Left colon (tissue), 2 donors: ENCODE measurements around the gene SEC11A. TPM values are rescaled to one million over a fixed set of nuclear protein-coding genes. Genes with fewer than 3 reads are reported as not detected.
"Not testable (repeated sequence)": the region's sequence is repeated elsewhere in the genome, so short reads cannot be mapped to it uniquely, and the experiment has no call there.

Experiments used
- ATAC-seq: fragments of 200-7000 bp; cut with Tn5 transposase; one replicate; pipeline ENCODE4 v1.9.1; 2020; ENCODE audit warnings: mild to moderate bottlenecking, moderate library complexity
- DNase-seq, 2 donors: peaks; one replicate each; pipeline ENCODE4 v3.0.0-alpha.2; 2020
- intact Hi-C, 2 donors: fragments of 100-400 bp; cut with DNase I in 1 of 2; cut with micrococcal nuclease in 1 of 2; formaldehyde crosslinking; loops; one replicate each; pipeline versions ENCODE4 v1.11.2 to v1.14.0; 2022; cut with DNase I, micrococcal nuclease
- total RNA-seq, 2 donors: library from RNA; stranded (reverse); fragmentation: NEBNext Ultra II Directional; extraction: Animal tissue kit (Norgen Biotek cat#: 25700); gene quantifications; one replicate each; pipeline ENCODE4 v1.2.1, GENCODE V29; 2021
- donor health status: DM: no; HTN: no; CAD: no.
- donor health status: DM: yes; HTN: yes; CAD: no.

Gene SEC11A
- total RNA-seq, 2 donors from 2014 or later = 128 to 130 TPM

DNA sequence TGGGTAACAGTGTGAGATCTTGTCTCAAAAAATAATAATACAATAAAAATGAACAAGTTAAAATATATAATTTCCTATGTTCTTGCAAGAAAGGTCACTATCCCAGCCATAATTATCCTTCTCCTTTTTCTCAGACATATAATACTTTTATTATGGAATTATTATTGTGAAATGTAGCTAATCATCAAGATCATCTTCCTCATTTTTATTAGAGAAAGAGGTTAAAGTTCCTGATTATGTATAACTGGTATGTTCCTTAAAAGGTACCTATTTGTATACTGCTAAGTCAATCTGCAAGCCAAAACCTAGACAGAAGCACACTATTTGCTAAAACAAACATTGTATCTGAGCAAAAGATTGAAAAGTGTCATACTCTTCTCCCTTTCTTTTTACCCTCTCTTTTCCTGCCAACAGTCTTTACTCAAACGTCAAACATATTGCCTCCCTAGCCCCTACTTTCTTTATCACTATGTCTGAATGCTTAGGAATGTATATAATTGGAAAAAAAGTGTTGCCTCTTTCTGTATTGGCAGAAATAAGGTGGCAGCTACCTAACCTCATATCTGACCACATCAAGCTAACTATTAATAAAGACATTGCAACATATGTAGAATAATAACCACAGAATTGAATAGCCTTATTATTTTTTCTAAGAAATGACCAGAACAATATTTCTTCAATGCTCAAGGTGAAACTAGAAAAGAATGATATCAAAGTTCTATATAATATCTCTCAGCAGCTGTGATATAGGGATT is 18.5 kb downstream of the SEC11A start:
- DNase-seq (no peak), ATAC-seq (no peak)
- intact Hi-C loops = no loop called here

- intact Hi-C loops = no loop called here
- DNase-seq = no peak
- no peak for ATAC-seq
Measured at GRCh38 chr15:84696757-84697156, 19.2 kb downstream of the SEC11A start.

- ATAC-seq = no peak
- DNase-seq = no peak
- intact Hi-C loops = no loop called here
Measured at GRCh38 chr15:84690342-84690741, 25.6 kb downstream of the SEC11A start.

GRCh38 chr15:84689858-84690257 is 26.1 kb downstream of the SEC11A start:
- no peak for DNase-seq
- ATAC-seq = no peak
- intact Hi-C loops = no loop called here

- DNase-seq, intact Hi-C loops, ATAC-seq: not testable (repeated sequence)
Measured at GRCh38 chr15:84686446-84686845, 29.5 kb downstream of the SEC11A start.

DNA sequence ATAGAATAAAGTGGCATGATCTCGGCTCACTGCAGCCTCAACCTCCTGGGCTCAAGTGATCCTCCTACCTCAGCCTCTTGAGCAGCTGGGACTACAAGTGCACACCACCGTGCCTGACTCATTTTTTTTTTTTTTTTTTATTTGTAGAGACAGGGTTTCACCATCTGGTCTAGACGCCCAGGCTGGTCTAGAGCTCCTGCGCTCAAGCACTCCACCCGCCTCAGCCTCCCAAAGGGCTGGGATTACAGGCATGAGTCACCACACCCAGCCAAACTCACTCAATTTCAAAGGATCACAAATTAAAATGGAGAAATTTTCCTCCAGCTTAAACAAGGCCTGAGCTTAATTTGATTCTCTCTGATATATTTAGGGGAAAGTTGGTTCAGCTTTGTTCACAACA is 30.6 kb downstream of the SEC11A start:
- intact Hi-C loops = no loop called here
- no peak for ATAC-seq
- no peak for DNase-seq

DNA sequence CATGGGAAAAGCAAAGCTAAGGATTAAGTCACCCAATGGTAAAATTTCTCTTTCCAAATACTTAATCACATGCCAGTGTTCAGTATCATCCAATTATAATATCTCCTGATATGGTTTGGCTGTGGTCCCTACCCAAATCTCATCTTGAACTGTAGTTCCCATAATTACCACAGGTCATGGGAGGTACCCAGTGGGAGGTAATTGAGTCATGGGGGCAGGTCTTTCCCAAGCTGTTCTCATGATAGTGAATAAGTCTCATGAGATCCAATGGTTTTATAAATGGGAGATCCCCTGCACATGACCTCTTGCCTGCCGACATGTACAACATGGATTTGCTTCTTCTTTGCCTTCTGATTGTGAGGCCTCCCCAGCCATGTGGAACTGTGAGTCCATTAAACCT is 31.8 kb downstream of the SEC11A start:
- DNase-seq = no peak
- intact Hi-C loops = no loop called here
- ATAC-seq = no peak

DNA sequence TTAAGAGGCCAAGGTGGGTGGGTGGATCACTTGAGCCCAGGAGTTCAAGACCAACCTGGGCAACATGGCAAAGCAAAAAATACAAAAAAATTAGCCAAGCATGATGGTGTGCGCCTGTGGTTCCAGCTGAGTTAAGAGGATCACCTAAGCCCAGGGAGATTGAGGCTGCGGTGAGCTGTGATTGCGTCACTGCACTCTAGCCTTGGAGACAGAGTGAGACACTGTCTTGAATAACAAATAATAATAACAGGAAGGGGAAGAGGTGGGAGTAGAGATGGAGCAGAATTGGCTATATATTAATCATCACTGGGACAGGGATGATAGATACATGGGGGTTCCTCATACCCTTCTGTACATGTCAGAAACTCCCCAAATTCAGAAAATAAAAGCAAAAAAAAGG is 34.1 kb downstream of the SEC11A start:
- no peak for DNase-seq
- intact Hi-C loops = no loop called here
- ATAC-seq = no peak

DNA sequence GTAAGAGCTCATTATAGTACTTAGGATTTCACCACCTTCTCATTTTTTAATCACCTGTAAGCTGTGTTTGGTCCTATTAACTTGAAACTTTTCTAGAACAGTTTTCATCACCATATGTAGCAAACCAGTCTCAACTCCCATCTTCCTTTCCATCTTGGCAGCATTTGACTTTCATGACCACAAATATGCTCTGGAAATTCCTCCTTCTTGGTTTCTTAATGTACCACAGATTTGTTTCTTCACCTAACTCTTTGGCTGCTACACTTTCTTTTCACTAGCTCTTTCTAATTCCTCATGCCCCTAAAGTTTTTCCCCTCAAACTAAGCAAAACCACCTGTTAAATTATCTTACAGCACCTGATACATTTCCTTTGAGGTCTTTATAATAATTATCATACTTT is 44.7 kb downstream of the SEC11A start:
- DNase-seq (no peak), ATAC-seq (no peak)
- intact Hi-C loops = no loop called here

DNA sequence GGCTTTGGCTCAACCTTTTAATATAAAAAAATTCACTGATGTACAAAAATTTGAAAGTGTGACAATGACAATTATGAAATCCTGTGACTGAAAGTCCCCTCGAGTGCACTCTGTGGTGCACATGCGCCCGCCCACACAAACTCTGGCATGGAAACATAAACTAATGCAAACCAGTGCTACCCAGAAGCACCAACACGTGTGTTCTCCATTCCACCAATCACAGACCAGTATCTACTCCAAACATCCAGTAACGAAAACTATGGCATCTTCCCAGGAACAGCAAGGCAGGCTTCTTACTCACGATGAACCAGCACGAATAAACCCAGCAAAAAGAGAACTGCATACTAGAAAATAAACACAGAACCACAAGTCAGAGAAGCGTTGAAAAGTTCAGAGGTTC is 46.2 kb downstream of the SEC11A start:
- intact Hi-C loops = no loop called here
- DNase-seq = no peak
- ATAC-seq = no peak

GRCh38 chr15:84668221-84668982 is 47.5 kb downstream of the SEC11A start:
- intact Hi-C loops = no loop called here
- ATAC-seq = no peak
- DNase-seq = no peak

DNA sequence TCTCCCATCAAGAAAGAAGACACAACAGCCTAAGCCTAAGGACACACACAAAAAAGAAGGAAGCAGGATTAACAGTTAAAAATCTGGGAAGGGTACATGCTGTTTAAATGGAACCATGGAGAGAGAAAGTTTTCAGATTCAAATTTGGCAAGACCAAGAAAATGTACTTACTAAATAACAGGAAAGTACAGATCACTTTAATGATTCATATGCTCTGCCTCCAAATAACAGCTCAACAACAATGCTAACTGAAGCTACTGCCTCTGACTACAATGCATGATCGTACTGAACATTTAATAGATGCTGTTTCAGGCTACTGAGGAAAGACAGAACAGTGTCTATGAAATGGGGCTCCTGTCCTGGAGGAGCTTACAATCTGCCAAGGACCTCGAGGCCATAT is 49.6 kb downstream of the SEC11A start:
- DNase-seq (no peak), ATAC-seq (no peak)
- intact Hi-C loops = no loop called here

- ATAC-seq = no peak
- DNase-seq = no peak
- intact Hi-C loops = no loop called here
Measured at GRCh38 chr15:84661001-84661400, 54.9 kb downstream of the SEC11A start.

- no peak for ATAC-seq
Measured at GRCh38 chr15:84659904-84660781, 55.8 kb downstream of the SEC11A start.

DNA sequence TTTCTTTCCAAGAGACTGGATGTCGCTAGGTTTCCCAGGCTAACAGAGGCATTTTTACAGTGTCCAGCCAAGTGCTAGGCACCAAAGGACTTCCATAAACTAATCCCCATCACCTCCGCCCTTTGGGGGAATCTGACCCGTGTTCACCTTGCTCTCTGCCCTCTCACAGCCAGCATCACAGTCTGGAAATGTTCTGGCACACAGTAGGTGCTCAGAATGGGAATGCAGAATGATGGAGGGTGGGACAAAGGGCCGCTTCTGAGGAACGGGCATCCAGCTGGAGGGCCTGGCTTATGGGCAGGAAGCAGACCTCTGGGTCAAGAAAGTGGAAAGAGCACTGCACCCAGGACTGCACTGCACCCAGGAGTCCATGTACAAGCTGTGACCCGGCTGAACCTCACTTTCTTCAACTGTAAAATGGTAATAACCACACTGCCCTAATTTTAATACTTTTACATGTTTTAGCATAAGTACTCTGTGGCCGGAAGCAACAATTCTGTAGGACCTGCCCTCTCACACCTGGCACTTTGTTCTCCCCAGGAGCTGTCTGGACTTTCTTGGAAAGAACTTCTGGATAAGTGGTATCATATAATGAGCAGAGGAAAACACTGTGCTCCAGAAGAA is 57.0 kb downstream of the SEC11A start:
- DNase-seq (no peak), ATAC-seq (no peak)
- intact Hi-C loops = loop anchor here (10.0 kb wide), 2 partner anchors 64 to 1076 kb away; no protein-coding TSS in a partner anchor

More at GRCh38 chr15:84659904-84660781, 55.8 kb downstream of the SEC11A start:
- no peak for DNase-seq
- intact Hi-C loops = loop anchor here (10.0 kb wide), 2 partner anchors 65 to 1075 kb away; no protein-coding TSS in a partner anchor

DNA sequence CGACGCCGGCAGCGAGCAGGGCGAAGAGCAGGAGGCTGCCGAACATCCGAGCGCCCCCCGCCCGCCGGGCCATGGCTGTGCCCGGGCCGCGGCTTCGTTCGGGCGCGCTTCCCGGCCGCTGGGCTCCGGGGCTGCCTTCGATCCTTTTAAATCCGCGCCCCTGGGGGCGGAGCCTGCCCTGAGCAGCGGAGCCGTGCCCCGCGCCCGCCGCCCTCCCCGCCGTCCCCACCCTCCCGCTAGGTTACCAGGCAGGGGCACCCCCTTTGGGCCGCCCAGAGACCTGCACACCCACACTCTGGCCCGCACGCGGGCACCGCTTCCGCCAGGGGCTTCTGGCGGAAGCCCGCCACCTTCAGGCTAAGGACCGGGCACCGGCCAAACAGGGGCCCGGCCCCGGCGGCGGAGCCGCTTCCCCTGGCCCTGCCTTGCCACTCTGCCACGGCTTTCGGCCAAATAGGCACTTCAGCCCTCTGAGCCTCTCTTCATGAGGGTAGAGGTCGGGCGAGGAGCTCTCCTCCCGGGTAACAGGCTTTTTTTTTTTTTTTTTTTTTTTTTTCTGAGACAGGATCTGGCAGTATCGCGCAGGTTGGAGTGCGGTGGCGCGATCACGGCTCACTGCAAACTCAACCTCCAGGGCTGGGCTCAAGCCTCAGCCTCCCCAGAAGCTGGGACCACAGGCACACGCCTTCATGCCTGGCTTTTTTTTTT is 57.7 kb downstream of the SEC11A start, which contains the start of gene NMB:
TSS of gene NMB (minus strand) at position 120 of the 708 bp plus-strand sequence. CDS start at position 73, 47 bp downstream.
- intact Hi-C loops = loop anchor here (10.0 kb wide), 2 partner anchors 63 to 1077 kb away; no protein-coding TSS in a partner anchor
- ATAC-seq (peak; percentile 67), DNase-seq (peak; percentile 88)

GRCh38 chr15:84657748-84658079 is 58.2 kb downstream of the SEC11A start:
- no peak for DNase-seq
- intact Hi-C loops = loop anchor here (10.0 kb wide), 2 partner anchors 63 to 1077 kb away; no protein-coding TSS in a partner anchor
- ATAC-seq = no peak

GRCh38 chr15:84656972-84657371 is 59.0 kb downstream of the SEC11A start:
- intact Hi-C loops = loop anchor here (10.0 kb wide), 2 partner anchors 62 to 1078 kb away; no protein-coding TSS in a partner anchor
- DNase-seq (no peak), ATAC-seq (no peak)
